Astrocyte (in vitro differentiated cells and primary cell): ENCODE measurements around the gene CECR2. TPM values are rescaled to one million over a fixed set of nuclear protein-coding genes. Genes with fewer than 3 reads are reported as not detected.
A peak's percentile ranks its signal among the peaks of the same experiment; 100 is the strongest.

ENCODE experiments used
- DNase-seq: peaks from one replicate; pipeline ENCODE4 v3.0.0-alpha.2; 2010; ENCODE audit warnings: low read depth
- FAIRE-seq: peaks from 2 replicates; lab custom pipeline; 2011; peaks lifted over from hg19 to GRCh38; lab: Jason Lieb, UNC
- H2AFZ ChIP-seq: 2 replicates; pipeline ENCODE4 v1.6.0; 2012; ENCODE audit warnings: low read depth, low read length, inconsistent platforms
- H3K27ac ChIP-seq: 2 replicates; pipeline ENCODE4 v1.5.1; 2011; ENCODE audit warnings: low read depth, low read length, inconsistent platforms
- H3K27me3 ChIP-seq: 2 replicates; pipeline ENCODE4 v1.6.0; 2011; ENCODE audit warnings: low read length, inconsistent platforms; ENCODE audit not compliant: insufficient read depth
- H3K36me3 ChIP-seq: 2 replicates; pipeline ENCODE4 v1.5.1; 2011; ENCODE audit warnings: low read length, inconsistent platforms; ENCODE audit not compliant: insufficient read depth
- H3K4me1 ChIP-seq: 2 replicates; pipeline ENCODE4 v1.5.1; 2011; ENCODE audit warnings: low read length, inconsistent platforms; ENCODE audit not compliant: insufficient read depth
- H3K4me2 ChIP-seq: 2 replicates; pipeline ENCODE4 v1.6.0; 2012; ENCODE audit warnings: low read length, inconsistent platforms
- H3K4me3 ChIP-seq: 2 replicates; pipeline ENCODE4 v1.5.1; 2011; ENCODE audit warnings: low read depth, mild to moderate bottlenecking, low read length, inconsistent platforms; ENCODE audit not compliant: insufficient read depth
- H3K79me2 ChIP-seq: 2 replicates; pipeline ENCODE4 v1.6.0; 2012; ENCODE audit warnings: mild to moderate bottlenecking, low read length, inconsistent platforms; ENCODE audit not compliant: insufficient read depth
- H3K9ac ChIP-seq: 2 replicates; pipeline ENCODE4 v1.6.0; 2012; ENCODE audit warnings: mild to moderate bottlenecking, low read length, inconsistent platforms
- H3K9me3 ChIP-seq: 2 replicates; pipeline ENCODE4 v1.5.1; 2012; ENCODE audit warnings: low read depth, mild to moderate bottlenecking, low read length, inconsistent platforms; ENCODE audit not compliant: insufficient read depth
- H4K20me1 ChIP-seq: 2 replicates; pipeline ENCODE4 v1.6.0; 2012; ENCODE audit warnings: low read length, inconsistent platforms; ENCODE audit not compliant: insufficient read depth
- H3K27ac Mint-ChIP-seq: one replicate; pipeline ENCODE4 v1.8.0; 2021; ENCODE audit warnings: mild to moderate bottlenecking, mixed read lengths; ENCODE audit not compliant: unreplicated experiment
- H3K27me3 Mint-ChIP-seq: one replicate; pipeline ENCODE4 v1.8.0; 2021; ENCODE audit warnings: low read depth, mixed read lengths; ENCODE audit not compliant: unreplicated experiment
- H3K36me3 Mint-ChIP-seq: one replicate; pipeline ENCODE4 v1.8.0; 2021; ENCODE audit warnings: low read depth, mixed read lengths; ENCODE audit not compliant: unreplicated experiment
- H3K4me1 Mint-ChIP-seq: one replicate; pipeline ENCODE4 v1.8.0; 2021; ENCODE audit warnings: low read depth, mixed read lengths; ENCODE audit not compliant: unreplicated experiment
- H3K4me3 Mint-ChIP-seq: one replicate; pipeline ENCODE4 v1.8.0; 2021; ENCODE audit warnings: mild to moderate bottlenecking, moderate library complexity, mixed read lengths; ENCODE audit not compliant: unreplicated experiment
- H3K9me3 Mint-ChIP-seq: one replicate; pipeline ENCODE4 v1.8.0; 2021; ENCODE audit warnings: mild to moderate bottlenecking, mixed read lengths; ENCODE audit not compliant: unreplicated experiment
- CTCF ChIP-seq: IDR thresholded peaks from 2 replicates; pipeline ENCODE4 v1.5.1; 2011; ENCODE audit warnings: low read depth, mild to moderate bottlenecking, inconsistent platforms, low read length, moderate library complexity; ENCODE audit not compliant: insufficient read depth
- EZH2 ChIP-seq: IDR thresholded peaks from 2 replicates; pipeline ENCODE4 v1.6.1; 2012; ENCODE audit warnings: mild to moderate bottlenecking, low read length, inconsistent platforms; ENCODE audit not compliant: insufficient read depth
- total RNA-seq: library from RNA; stranded (reverse); gene quantifications from 2 replicates; pipeline ENCODE4 v1.2.1, GENCODE V29; 2021

CECR2 gene
- total RNA-seq, 1 donor from 2014 or later = 15.7 TPM

GRCh38 chr22:17349172-17349571 is 20.1 kb upstream of the CECR2 start:
- Histone ChIP-seq H3K9me3 (no peaks in the 10 kb centered on the region), H3K9ac (no peak overlapping the region), H3K4me1 (no peaks in the 10 kb centered on the region), H3K79me2 (no peaks in the 10 kb centered on the region), H3K4me2 (no peak overlapping the region), H4K20me1 (no peaks in the 10 kb centered on the region), H3K27ac (no peak overlapping the region), H2AFZ (no peak overlapping the region), H3K36me3 (no peaks in the 10 kb centered on the region), H3K27me3 (no peaks in the 10 kb centered on the region), H3K4me3 (no peak overlapping the region)
- no peaks in the 10 kb centered on the region for H3K36me3 Mint-ChIP-seq
- TF ChIP-seq CTCF (no peak), EZH2 (no peak)
- H3K9me3 Mint-ChIP-seq = peaks cover 2% of the 10 kb centered on the region
- no peak overlapping the region for H3K27ac Mint-ChIP-seq
- H3K4me1 Mint-ChIP-seq = peaks cover 9% of the 10 kb centered on the region
- FAIRE-seq = no peak
- H3K4me3 Mint-ChIP-seq = no peak overlapping the region
- H3K27me3 Mint-ChIP-seq = no peaks in the 10 kb centered on the region
- DNase-seq = no peak

- Histone ChIP-seq H3K9me3 (no peaks in the 10 kb centered on the region), H3K4me2 (no peak overlapping the region), H3K4me3 (no peak overlapping the region), H3K27me3 (no peaks in the 10 kb centered on the region), H3K9ac (no peak overlapping the region), H4K20me1 (no peaks in the 10 kb centered on the region), H2AFZ (no peak overlapping the region), H3K27ac (no peak overlapping the region), H3K79me2 (no peaks in the 10 kb centered on the region), H3K4me1 (no peaks in the 10 kb centered on the region), H3K36me3 (no peaks in the 10 kb centered on the region)
- FAIRE-seq (no peak), DNase-seq (no peak)
- H3K27me3 Mint-ChIP-seq = no peaks in the 10 kb centered on the region
- H3K4me3 Mint-ChIP-seq = no peak overlapping the region
- peak overlapping the region; percentile 83 for H3K27ac Mint-ChIP-seq
- H3K36me3 Mint-ChIP-seq = no peaks in the 10 kb centered on the region
- H3K4me1 Mint-ChIP-seq = peaks cover 9% of the 10 kb centered on the region
- H3K9me3 Mint-ChIP-seq = peaks cover 2% of the 10 kb centered on the region
- no peak for TF ChIP-seq CTCF
- TF ChIP-seq EZH2 = no peak
Observed at GRCh38 chr22:17350292-17350691, 19.0 kb upstream of the CECR2 start.

GRCh38 chr22:17352798-17353197 is 16.5 kb upstream of the CECR2 start:
- H3K9me3 Mint-ChIP-seq = peaks cover 2% of the 10 kb centered on the region
- FAIRE-seq = no peak

More at GRCh38 chr22:17352798-17353197, 16.5 kb upstream of the CECR2 start:
- Mint-ChIP-seq H3K4me1 (peaks cover 11% of the 10 kb centered on the region), H3K36me3 (no peaks in the 10 kb centered on the region), H3K27me3 (no peaks in the 10 kb centered on the region), H3K27ac (no peak overlapping the region), H3K4me3 (no peak overlapping the region)
- no peak overlapping the region for H3K9ac ChIP-seq
- no peaks in the 10 kb centered on the region for H3K9me3 ChIP-seq
- no peak overlapping the region for H3K27ac ChIP-seq
- TF ChIP-seq CTCF (no peak), EZH2 (no peak)
- DNase-seq = no peak
- H3K27me3 ChIP-seq = no peaks in the 10 kb centered on the region
- no peaks in the 10 kb centered on the region for H3K36me3 ChIP-seq
- H2AFZ ChIP-seq = no peak overlapping the region
- H4K20me1 ChIP-seq = no peaks in the 10 kb centered on the region
- H3K4me2 ChIP-seq = no peak overlapping the region
- H3K4me1 ChIP-seq = no peaks in the 10 kb centered on the region
- H3K79me2 ChIP-seq = no peaks in the 10 kb centered on the region
- no peak overlapping the region for H3K4me3 ChIP-seq
